Right lobe of liver (tissue), 4 donors: ENCODE data around the gene COLEC11.

Experiments used
- CTCF ChIP-seq, 4 donors: fragments of 200-600 bp in 3 of 4; fragments of 450-650 bp in 1 of 4; IDR thresholded peaks; one replicate each; pipeline versions ENCODE4 v1.5.1 to v1.8.0; 2016 to 2022; ENCODE audit warnings: antibody characterized with exemption in 4 of 4, mild to moderate bottlenecking in 2 of 4
- POLR2A ChIP-seq: fragments of 450-650 bp; IDR thresholded peaks from one replicate; pipeline ENCODE4 v1.6.1; 2017; ENCODE audit warnings: antibody characterized with exemption, mild to moderate bottlenecking
- donor health status: DM: no; HTN: no; CAD: no.
- donor health status: DM: no; HTN: no; CAD: no.
- donor health status: DM: no; HTN: yes; CAD: no.

- no peak for TF ChIP-seq CTCF (IDR thresholded peaks at IDR 0.05)
- TF ChIP-seq POLR2A = no peak
Observed at GRCh38 chr2:3566806-3567205, 28.1 kb upstream of the COLEC11 start.
